Measurements from ENCODE around the gene LPIN3. TPM values are rescaled to one million over a fixed set of nuclear protein-coding genes. Genes with fewer than 3 reads are reported as not detected.
A peak's percentile ranks its signal among the peaks of the same experiment; 100 is the strongest.
"Not testable (repeated sequence)": the region's sequence is repeated elsewhere in the genome, so short reads cannot be mapped to it uniquely, and the experiment has no call there.

LPIN3 gene
- polyA plus RNA-seq (ENCODE audit: insufficient read length in 3 of 3): 10 to 100 TPM; 10.5 to 19.9 (median 11.6) TPM
- long read RNA-seq, donor 1: 0 reads
- long read RNA-seq, donor 2: 0 reads
- long read RNA-seq, donor 3: 0 reads
- long read RNA-seq, donor 4, partial matches to known transcripts: 0 of 1 reads
- long read RNA-seq, donor 4, other reads (novel, unspliced or antisense): 0 of 1 reads
- long read RNA-seq, donor 5, partial matches to known transcripts: 5 of 5 reads
- long read RNA-seq, donor 5, other reads (novel, unspliced or antisense): 0 of 5 reads
- long read RNA-seq, donor 6, partial matches to known transcripts: 5 of 7 reads
- long read RNA-seq, donor 6, other reads (novel, unspliced or antisense): 0 of 7 reads
- long read RNA-seq, donor 7: 0 reads
- long read RNA-seq, donor 8, partial matches to known transcripts: 0 of 1 reads
- long read RNA-seq, donor 8, other reads (novel, unspliced or antisense): 0 of 1 reads
- long read RNA-seq, donor 9, partial matches to known transcripts: 0 of 1 reads
- long read RNA-seq, donor 9, other reads (novel, unspliced or antisense): 0 of 1 reads
- long read RNA-seq, donor 10, partial matches to known transcripts: 0 of 1 reads
- long read RNA-seq, donor 10, other reads (novel, unspliced or antisense): 0 of 1 reads
- long read RNA-seq, donor 11: 0 reads
- long read RNA-seq, donor 12: 0 reads
- long read RNA-seq, donor 13, partial matches to known transcripts: 26 of 27 reads
- long read RNA-seq, donor 13, other reads (novel, unspliced or antisense): 0 of 27 reads
- long read RNA-seq, donor 14: 0 reads
- long read RNA-seq, donor 15: 0 reads
- long read RNA-seq, donor 16, partial matches to known transcripts: 120 of 121 reads
- long read RNA-seq, donor 16, other reads (novel, unspliced or antisense): 0 of 121 reads

- peak in 8 of 11 donors; percentile 63 to 78 (median 75) for DNase-seq (ENCODE audit: extremely low read depth in 1 of 11, low read depth in 9 of 11, low spot score in 4 of 11)
Measured at GRCh38 chr20:41340327-41341055, at the start of gene LPIN3. TSS of gene LPIN3 (plus strand) at chr20:41340821. CDS start at chr20:41345804, 4,983 bp downstream.

GRCh38 chr20:41293269-41294037 lies 47.2 kb upstream of the LPIN3 start:
- no peak for DNase-seq (ENCODE audit: extremely low read depth in 1 of 11, low read depth in 9 of 11, low spot score in 4 of 11)

- DNase-seq (ENCODE audit: extremely low read depth in 1 of 11, low read depth in 9 of 11, low spot score in 4 of 11): no peak
Measured at GRCh38 chr20:41299899-41300298, 40.7 kb upstream of the LPIN3 start.

GRCh38 chr20:41300383-41300782 lies 40.2 kb upstream of the LPIN3 start:
- no peak for DNase-seq (ENCODE audit: extremely low read depth in 1 of 11, low read depth in 9 of 11, low spot score in 4 of 11)

GRCh38 chr20:41300886-41301285 lies 39.7 kb upstream of the LPIN3 start:
- no peak for DNase-seq (ENCODE audit: extremely low read depth in 1 of 11, low read depth in 9 of 11, low spot score in 4 of 11)

- DNase-seq (ENCODE audit: extremely low read depth in 1 of 11, low read depth in 9 of 11, low spot score in 4 of 11): no peak
Measured at GRCh38 chr20:41304002-41304401, 36.6 kb upstream of the LPIN3 start.

GRCh38 chr20:41304424-41305079 lies 36.1 kb upstream of the LPIN3 start:
- no peak for DNase-seq (ENCODE audit: extremely low read depth in 1 of 11, low read depth in 9 of 11, low spot score in 4 of 11)

- DNase-seq (ENCODE audit: extremely low read depth in 1 of 11, low read depth in 9 of 11, low spot score in 4 of 11): no peak
Measured at GRCh38 chr20:41306061-41306727, 34.4 kb upstream of the LPIN3 start.

- DNase-seq (ENCODE audit: extremely low read depth in 1 of 11, low read depth in 9 of 11, low spot score in 4 of 11): no peak
Measured at GRCh38 chr20:41307021-41307420, 33.6 kb upstream of the LPIN3 start.

GRCh38 chr20:41308290-41308711 lies 32.3 kb upstream of the LPIN3 start:
- peak in 2 of 11 donors; percentile 17 to 55 for DNase-seq (ENCODE audit: extremely low read depth in 1 of 11, low read depth in 9 of 11, low spot score in 4 of 11)

- DNase-seq (ENCODE audit: extremely low read depth in 1 of 11, low read depth in 9 of 11, low spot score in 4 of 11): no peak
Measured at GRCh38 chr20:41308726-41309413, 31.8 kb upstream of the LPIN3 start.

- DNase-seq (ENCODE audit: extremely low read depth in 1 of 11, low read depth in 9 of 11, low spot score in 4 of 11): no peak
Measured at GRCh38 chr20:41309817-41310216, 30.8 kb upstream of the LPIN3 start.

GRCh38 chr20:41312009-41312408 lies 28.6 kb upstream of the LPIN3 start:
- DNase-seq (ENCODE audit: extremely low read depth in 1 of 11, low read depth in 9 of 11, low spot score in 4 of 11): not testable (repeated sequence)

- DNase-seq (ENCODE audit: extremely low read depth in 1 of 11, low read depth in 9 of 11, low spot score in 4 of 11): no peak
Measured at GRCh38 chr20:41314386-41314785, 26.2 kb upstream of the LPIN3 start.

GRCh38 chr20:41316051-41316450 lies 24.6 kb upstream of the LPIN3 start:
- no peak for DNase-seq (ENCODE audit: extremely low read depth in 1 of 11, low read depth in 9 of 11, low spot score in 4 of 11)

GRCh38 chr20:41316602-41317545 lies 23.7 kb upstream of the LPIN3 start:
- peak in 3 of 11 donors; percentile 20 to 53 (median 45) for DNase-seq (ENCODE audit: extremely low read depth in 1 of 11, low read depth in 9 of 11, low spot score in 4 of 11)
